Keratinocyte (primary cell): ENCODE measurements around the gene SYCE3. TPM values are rescaled to one million over a fixed set of nuclear protein-coding genes. Genes with fewer than 3 reads are reported as not detected.

Source experiments
- DNase-seq: peaks from one replicate; pipeline ENCODE4 v3.0.0-alpha.2; 2011; ENCODE audit warnings: low read depth, missing footprints, low spot score
- FAIRE-seq: peaks from 2 replicates; lab custom pipeline; 2011; peaks lifted over from hg19 to GRCh38; lab: Jason Lieb, UNC
- H2AFZ ChIP-seq: 2 replicates; pipeline ENCODE4 v1.6.0; 2012; ENCODE audit warnings: low read length, control low read depth, inconsistent platforms; ENCODE audit not compliant: control insufficient read depth
- H3K27ac ChIP-seq: 2 replicates; pipeline ENCODE4 v1.5.1; 2011; ENCODE audit warnings: low read length; ENCODE audit not compliant: control insufficient read depth, insufficient read depth
- H3K27me3 ChIP-seq: 3 replicates; pipeline ENCODE4 v1.6.0; 2011; ENCODE audit warnings: low read length; ENCODE audit not compliant: control insufficient read depth, insufficient read depth; ENCODE audit errors: extremely low read depth
- H3K36me3 ChIP-seq, 2 experiments: 2 replicates in 1 of 2; 3 replicates in 1 of 2; pipeline ENCODE4 v1.5.1; 2011; ENCODE audit warnings: low read length in 2 of 2, mild to moderate bottlenecking in 1 of 2; ENCODE audit not compliant: control insufficient read depth in 2 of 2, insufficient read depth in 2 of 2; ENCODE audit errors: extremely low read depth in 1 of 2
- H3K4me1 ChIP-seq: 3 replicates; pipeline ENCODE4 v1.5.1; 2011; ENCODE audit warnings: low read length; ENCODE audit not compliant: control insufficient read depth, insufficient read depth; ENCODE audit errors: extremely low read depth
- H3K4me2 ChIP-seq: 3 replicates; pipeline ENCODE4 v1.6.0; 2011; ENCODE audit warnings: low read depth, low read length; ENCODE audit not compliant: control insufficient read depth, insufficient read depth; ENCODE audit errors: extremely low read depth
- H3K4me3 ChIP-seq, 3 experiments: fragments of 200-600 bp in 1 of 3; sonication (generic) in 1 of 3; 2 replicates in 2 of 3; 3 replicates in 1 of 3; pipeline ENCODE4 v1.5.1; 2011 to 2016; ENCODE audit warnings: low read length in 3 of 3, mild to moderate bottlenecking in 3 of 3, control low read depth in 2 of 3, inconsistent platforms in 1 of 3, low read depth in 1 of 3, mixed read lengths in 1 of 3, mixed run types in 1 of 3, moderate library complexity in 1 of 3; ENCODE audit not compliant: control insufficient read depth in 2 of 3, insufficient read depth in 2 of 3; ENCODE audit errors: extremely low read depth in 1 of 3
- H3K79me2 ChIP-seq: 2 replicates; pipeline ENCODE4 v1.6.0; 2012; ENCODE audit warnings: low read length; ENCODE audit not compliant: control insufficient read depth, insufficient read depth
- H3K9ac ChIP-seq: 3 replicates; pipeline ENCODE4 v1.6.0; 2011; ENCODE audit warnings: low read length; ENCODE audit not compliant: control insufficient read depth, insufficient read depth; ENCODE audit errors: extremely low read depth
- H3K9me1 ChIP-seq: 3 replicates; pipeline ENCODE4 v1.6.0; 2011; ENCODE audit warnings: low read length; ENCODE audit not compliant: control insufficient read depth, insufficient read depth; ENCODE audit errors: extremely low read depth
- H3K9me3 ChIP-seq: 2 replicates; pipeline ENCODE4 v1.5.1; 2012; ENCODE audit warnings: low read depth, low read length; ENCODE audit not compliant: control insufficient read depth
- H4K20me1 ChIP-seq: 3 replicates; pipeline ENCODE4 v1.6.0; 2011; ENCODE audit warnings: low read length; ENCODE audit not compliant: control insufficient read depth, insufficient read depth; ENCODE audit errors: extremely low read depth
- CTCF ChIP-seq, 3 experiments: IDR thresholded peaks in 1 of 3; conservative IDR thresholded peaks in 1 of 3; optimal IDR thresholded peaks in 1 of 3; 2 replicates in 2 of 3; 3 replicates in 1 of 3; pipeline versions ENCODE3 to v1.5.1; 2011; ENCODE audit warnings: low read length in 3 of 3, mild to moderate bottlenecking in 3 of 3, moderate library complexity in 2 of 3, control low read depth in 1 of 3, inconsistent platforms in 1 of 3; ENCODE audit not compliant: insufficient read depth in 2 of 3; ENCODE audit errors: extremely low read depth in 1 of 3
- EZH2 ChIP-seq: IDR thresholded peaks from one replicate; pipeline ENCODE4 v1.6.1; 2012; ENCODE audit warnings: inconsistent platforms, mild to moderate bottlenecking, low read length, moderate library complexity
- dilution Hi-C: fragments of 300-500 bp; cut with MboI; formaldehyde crosslinking; loops from one replicate; pipeline ENCODE4 v1.7.0; 2020; ENCODE audit warnings: low sequenced_read_pairs; ENCODE audit not compliant: extremely low pct_ligation_motif_present
- polyA plus RNA-seq, 5 experiments: library from polyadenylated mRNA; depleted of rRNA in 3 of 5; stranded (reverse) in 3 of 5; stranded (forward) in 1 of 5; unstranded in 1 of 5; fragments of >200 nt; gene quantifications; 1 replicate in 1 of 5; 2 replicates in 3 of 5; 3 replicates in 1 of 5; pipeline versions ENCODE4 v1.2.1 to v1.2.3, GENCODE V29; 2011 to 2012; ENCODE audit warnings: missing spikeins in 2 of 5, low read depth in 1 of 5, low replicate concordance in 1 of 5

The SYCE3 gene
- polyA plus RNA-seq, 1 donor (not counting 4 experiments of a cell fraction or from before 2014, with no cell fraction given), result 0.17 TPM

DNA sequence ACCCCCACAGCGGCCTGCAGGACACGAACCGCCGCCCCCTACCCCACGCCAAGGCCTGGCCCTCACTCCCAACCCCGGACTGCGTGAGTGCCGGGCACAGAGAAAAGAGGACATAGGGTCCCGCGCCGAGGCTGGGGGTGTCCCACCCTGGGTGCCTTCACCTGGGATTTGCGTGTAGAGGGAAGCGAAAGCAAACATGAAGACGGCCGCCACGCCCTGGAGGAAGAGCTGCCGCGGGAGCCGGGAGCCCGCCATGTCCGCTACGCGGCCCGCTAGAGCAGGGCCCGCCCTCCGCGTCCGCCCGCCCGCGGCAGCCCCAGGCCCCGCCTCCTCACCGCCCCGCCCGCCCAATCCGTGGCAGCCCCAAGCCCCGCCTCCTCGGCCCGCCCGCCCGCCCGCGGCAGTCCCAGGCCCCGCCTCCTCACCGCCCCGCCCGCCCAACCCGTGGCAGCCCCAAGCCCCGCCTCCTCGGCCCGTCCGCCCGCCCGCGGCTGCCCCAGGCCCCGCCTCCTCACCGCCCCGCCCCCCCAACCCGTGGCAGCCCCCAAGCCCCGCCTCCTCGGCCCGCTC is 55.2 kb downstream of the SYCE3 start, which contains the start of gene LMF2:
LMF2 (minus strand) TSS at position 282 of the 570 bp plus-strand sequence; CDS start at position 255, 27 bp downstream.
- H3K79me2 ChIP-seq, result peaks cover 34% of the 10 kb centered on the region
- peaks cover 6 to 15% of the 10 kb centered on the region in 2 experiments for H3K36me3 ChIP-seq
- H4K20me1 ChIP-seq, result no peaks in the 10 kb centered on the region
- no peaks in the 10 kb centered on the region for H3K9me1 ChIP-seq
- H2AFZ ChIP-seq, result peak within 1 kb of the TSS; percentile 97
- peak within 1 kb of the TSS; percentile 87 to 92 (median 89) for H3K4me3 ChIP-seq
- H3K27ac ChIP-seq, result peak within 1 kb of the TSS; percentile 80
- no peaks in the 10 kb centered on the region for H3K27me3 ChIP-seq
- TF ChIP-seq EZH2, result no peak
- no peak for TF ChIP-seq CTCF (optimal IDR thresholded peaks at IDR 0.05 in 1 of 3, IDR thresholded peaks at IDR 0.05 in 1 of 3, conservative IDR thresholded peaks at IDR 0.05 in 1 of 3; ENCODE audit: extremely low read depth in 1 of 3, insufficient read depth in 2 of 3, low read length in 3 of 3)
- H3K9ac ChIP-seq, result peak within 1 kb of the TSS; percentile 90
- H3K9me3 ChIP-seq, result no peaks in the 10 kb centered on the region
- peak within 1 kb of the TSS; percentile 89 for H3K4me2 ChIP-seq
- dilution Hi-C loops, result no loop called here
- DNase-seq (no peak), FAIRE-seq (no peak)
- peaks cover 17% of the 10 kb centered on the region for H3K4me1 ChIP-seq

DNA sequence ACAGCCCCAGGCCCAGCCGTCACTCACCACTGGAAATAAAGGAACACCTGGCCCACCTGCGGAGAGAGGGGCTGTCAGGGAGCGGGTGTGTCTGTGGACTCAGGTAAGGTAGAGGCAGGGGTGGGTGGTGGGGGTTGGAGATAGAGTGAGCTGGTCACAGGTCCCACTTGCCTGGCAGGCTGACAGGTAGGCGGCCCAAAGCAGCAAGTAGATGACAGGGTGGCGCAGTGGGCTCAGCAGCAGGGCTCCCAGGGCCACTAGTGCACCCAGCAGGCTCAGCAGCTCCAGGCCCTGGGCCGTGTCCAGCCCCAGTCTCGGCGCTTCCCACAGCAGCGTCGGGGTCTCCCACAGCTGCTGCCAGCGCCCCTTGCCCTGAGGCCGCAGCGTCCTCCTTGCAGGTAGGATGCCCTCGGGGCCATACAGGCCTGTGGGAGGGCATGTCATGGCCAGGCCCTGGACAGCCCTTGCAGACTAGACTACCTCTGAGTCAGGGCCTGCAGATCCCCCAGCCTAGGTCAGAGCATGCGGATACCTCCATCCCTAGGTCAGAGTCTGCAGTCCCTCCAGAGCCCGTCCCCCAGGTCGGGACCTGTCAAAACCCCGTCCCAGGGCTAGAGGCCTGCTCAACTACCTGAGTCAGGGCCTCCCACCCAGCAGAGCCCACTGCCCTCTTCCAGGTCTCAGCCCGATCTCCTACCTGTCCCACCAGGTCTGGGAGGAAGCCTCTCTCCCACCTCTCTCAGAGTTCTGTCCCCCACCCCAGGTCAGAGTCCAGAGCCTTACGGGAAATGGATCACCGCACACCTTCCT is 55.9 kb downstream of the SYCE3 start:
- Histone ChIP-seq H3K9ac (peak overlapping the region; percentile 90), H3K36me3 (peaks cover 6 to 17% of the 10 kb centered on the region in 2 experiments), H3K9me1 (no peaks in the 10 kb centered on the region), H3K4me2 (peak overlapping the region; percentile 88), H3K9me3 (no peaks in the 10 kb centered on the region), H4K20me1 (no peaks in the 10 kb centered on the region), H3K79me2 (peaks cover 29% of the 10 kb centered on the region), H3K27me3 (no peaks in the 10 kb centered on the region), H3K4me1 (peaks cover 17% of the 10 kb centered on the region), H3K27ac (peak overlapping the region; percentile 74), H3K4me3 (peak overlapping the region; percentile 75 to 89 (median 87)), H2AFZ (peak overlapping the region; percentile 92)
- FAIRE-seq, result no peak
- no peak for TF ChIP-seq EZH2
- no peak for TF ChIP-seq CTCF (optimal IDR thresholded peaks at IDR 0.05 in 1 of 3, IDR thresholded peaks at IDR 0.05 in 1 of 3, conservative IDR thresholded peaks at IDR 0.05 in 1 of 3; ENCODE audit: extremely low read depth in 1 of 3, insufficient read depth in 2 of 3, low read length in 3 of 3)
- dilution Hi-C loops, result no loop called here
- no peak for DNase-seq
